ENCODE measurements around the gene FOXC2. TPM values are rescaled to one million over a fixed set of nuclear protein-coding genes. Genes with fewer than 3 reads are reported as not detected.

FOXC2 gene
- total and polyA plus RNA-seq, 4 experiments from 2014 or later = not detected

- POLR2A ChIA-PET (ENCODE audit: partially characterized antibody) = no interaction called here
- no peak for DNase-seq
- Histone ChIP-seq H3K36me3 (ENCODE audit: insufficient read depth, low read length) (peaks cover 7% of the 10 kb centered on the region), H3K27me3 (ENCODE audit: insufficient read depth, low read length) (no peaks in the 10 kb centered on the region), H3K4me1 (ENCODE audit: insufficient read depth, low read length) (peaks cover 4% of the 10 kb centered on the region), H3K9me3 (ENCODE audit: control insufficient read depth in 1 of 2, low read length in 2 of 2) (no peaks in the 10 kb centered on the region), H3K27ac (ENCODE audit: low read depth, low read length) (no peak overlapping the region), H3K4me3 (ENCODE audit: low read length in 2 of 2) (no peak overlapping the region)
- Mint-ChIP-seq H3K27me3 (no peaks in the 10 kb centered on the region), H3K4me3 (no peak overlapping the region), H3K27ac (no peak overlapping the region), H3K9me3 (no peaks in the 10 kb centered on the region), H3K4me1 (peaks cover 9 to 19% (median 16%) of the 10 kb centered on the region in 4 donors), H3K36me3 (peaks cover 36 to 55% of the 10 kb centered on the region in 2 donors)
- CTCF ChIA-PET (ENCODE audit: partially characterized antibody) = interaction anchor here (1.2 to 1.6 kb wide), 2 partner anchors 15 to 1087 kb away, joined by 3 read pairs; no protein-coding TSS in a partner anchor
- intact Hi-C loops (cut with micrococcal nuclease) = no loop called here
These were observed 17.3 kb upstream of the FOXC2 start for GRCh38 chr16:86549076-86549892.

- Mint-ChIP-seq H3K27me3 (no peaks in the 10 kb centered on the region), H3K27ac (no peak overlapping the region), H3K36me3 (peaks cover 31 to 50% of the 10 kb centered on the region in 2 donors), H3K9me3 (no peaks in the 10 kb centered on the region), H3K4me1 (peaks cover 12 to 24% (median 18%) of the 10 kb centered on the region in 4 donors), H3K4me3 (no peak overlapping the region)
- intact Hi-C loops (cut with micrococcal nuclease) = no loop called here
- Histone ChIP-seq H3K27ac (ENCODE audit: low read depth, low read length) (no peak overlapping the region), H3K27me3 (ENCODE audit: insufficient read depth, low read length) (no peaks in the 10 kb centered on the region), H3K36me3 (ENCODE audit: insufficient read depth, low read length) (peaks cover 7% of the 10 kb centered on the region), H3K4me1 (ENCODE audit: insufficient read depth, low read length) (peaks cover 7% of the 10 kb centered on the region), H3K4me3 (ENCODE audit: low read length in 2 of 2) (no peak overlapping the region), H3K9me3 (ENCODE audit: control insufficient read depth in 1 of 2, low read length in 2 of 2) (no peaks in the 10 kb centered on the region)
- DNase-seq = no peak
- ChIA-PET POLR2A (ENCODE audit: partially characterized antibody) (no interaction called here), CTCF (ENCODE audit: partially characterized antibody) (interaction anchor here (1.2 to 1.6 kb wide), 2 partner anchors 15 to 1087 kb away, joined by 3 read pairs; no protein-coding TSS in a partner anchor)
These were observed 16.8 kb upstream of the FOXC2 start for GRCh38 chr16:86549893-86550190.

GRCh38 chr16:86550281-86550680 lies 16.3 kb upstream of the FOXC2 start:
- Histone ChIP-seq H3K9me3 (ENCODE audit: control insufficient read depth in 1 of 2, low read length in 2 of 2) (no peaks in the 10 kb centered on the region), H3K27ac (ENCODE audit: low read depth, low read length) (no peak overlapping the region), H3K36me3 (ENCODE audit: insufficient read depth, low read length) (peaks cover 7% of the 10 kb centered on the region), H3K4me1 (ENCODE audit: insufficient read depth, low read length) (peaks cover 7% of the 10 kb centered on the region), H3K4me3 (ENCODE audit: low read length in 2 of 2) (no peak overlapping the region), H3K27me3 (ENCODE audit: insufficient read depth, low read length) (no peaks in the 10 kb centered on the region)
- no peak overlapping the region for H3K4me3 Mint-ChIP-seq
- no peak for DNase-seq
- no peak overlapping the region for H3K27ac Mint-ChIP-seq
- POLR2A ChIA-PET (ENCODE audit: partially characterized antibody) = interaction anchor here (0.9 kb wide), 1 partner anchor 11 kb away, joined by 3 read pairs; no protein-coding TSS in a partner anchor
- intact Hi-C loops (cut with micrococcal nuclease) = no loop called here
- no peaks in the 10 kb centered on the region for H3K27me3 Mint-ChIP-seq
- CTCF ChIA-PET (ENCODE audit: partially characterized antibody) = interaction anchor here (1.2 to 1.6 kb wide), 2 partner anchors 14 to 1086 kb away, joined by 3 read pairs; no protein-coding TSS in a partner anchor
- peaks cover 26 to 50% of the 10 kb centered on the region in 2 donors for H3K36me3 Mint-ChIP-seq
- peaks cover 0 to 2% (median 0%) of the 10 kb centered on the region in 8 donors for H3K9me3 Mint-ChIP-seq
- peaks cover 14 to 28% (median 19%) of the 10 kb centered on the region in 4 donors for H3K4me1 Mint-ChIP-seq

DNA sequence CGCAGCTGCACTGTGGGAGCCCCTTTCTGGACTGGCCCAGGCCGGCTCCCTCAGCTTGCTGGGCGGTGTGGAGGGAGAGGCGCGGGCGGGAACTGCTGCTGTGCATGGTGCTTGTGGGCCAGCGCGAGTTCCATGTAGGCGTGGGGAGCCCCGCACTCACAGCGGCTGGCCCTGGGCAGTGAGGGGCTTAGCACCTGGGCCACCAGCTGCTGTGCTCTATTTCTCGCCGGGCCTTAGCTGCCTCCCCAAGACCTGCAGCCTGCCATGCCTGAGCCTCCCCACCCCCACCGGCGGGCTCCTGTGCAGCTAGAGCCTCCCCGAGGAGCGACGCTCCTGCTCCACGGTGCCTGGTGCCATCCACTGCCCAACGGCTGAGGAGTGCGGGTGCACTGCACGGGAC lies 13.3 kb upstream of the FOXC2 start:
- no peak for DNase-seq
- no peaks in the 10 kb centered on the region for H3K27me3 ChIP-seq (ENCODE audit: insufficient read depth, low read length)
- H3K27ac Mint-ChIP-seq = peak overlapping the region in 2 of 7 donors; percentile 97 to 98
- intact Hi-C loops (cut with micrococcal nuclease) = no loop called here
- H3K9me3 Mint-ChIP-seq = peaks cover 0 to 2% (median 0%) of the 10 kb centered on the region in 8 donors
- POLR2A ChIA-PET (ENCODE audit: partially characterized antibody) = no interaction called here
- H3K36me3 Mint-ChIP-seq = peaks cover 10 to 24% of the 10 kb centered on the region in 2 donors
- H3K36me3 ChIP-seq (ENCODE audit: insufficient read depth, low read length) = peaks cover 4% of the 10 kb centered on the region
- H3K4me1 Mint-ChIP-seq = peaks cover 14 to 38% (median 23%) of the 10 kb centered on the region in 4 donors
- CTCF ChIA-PET (ENCODE audit: partially characterized antibody) = no interaction called here
- H3K4me1 ChIP-seq (ENCODE audit: insufficient read depth, low read length) = peaks cover 14% of the 10 kb centered on the region
- H3K27ac ChIP-seq (ENCODE audit: low read depth, low read length) = no peak overlapping the region
- no peak overlapping the region for H3K4me3 ChIP-seq (ENCODE audit: low read length in 2 of 2)
- H3K27me3 Mint-ChIP-seq = peaks cover 0 to 2% of the 10 kb centered on the region in 2 donors
- H3K4me3 Mint-ChIP-seq = peak overlapping the region in 4 of 8 donors; percentile 91 to 96 (median 94)
- no peaks in the 10 kb centered on the region for H3K9me3 ChIP-seq (ENCODE audit: control insufficient read depth in 1 of 2, low read length in 2 of 2)

DNA sequence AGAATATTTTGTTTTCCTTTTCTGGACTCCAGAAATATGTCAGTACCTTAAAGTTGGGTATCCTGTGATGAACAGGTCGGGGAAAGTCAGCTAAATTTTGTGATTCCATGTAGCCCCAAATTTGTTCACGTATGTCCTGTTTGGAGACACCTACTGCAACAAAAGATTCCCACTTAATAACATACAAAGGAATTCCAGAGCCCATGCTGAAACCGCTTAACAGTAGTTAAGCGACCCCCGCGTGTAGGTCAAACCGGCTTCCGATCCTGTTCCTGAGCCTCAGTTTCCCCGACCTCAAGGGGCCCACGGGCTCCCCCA lies 12.1 kb upstream of the FOXC2 start:
- Mint-ChIP-seq H3K36me3 (peaks cover 9 to 23% of the 10 kb centered on the region in 2 donors), H3K27ac (peak overlapping the region; percentile 95 to 99 (median 98)), H3K4me3 (peak overlapping the region; percentile 83 to 96 (median 93)), H3K9me3 (peaks cover 0 to 2% (median 0%) of the 10 kb centered on the region in 8 donors), H3K4me1 (peaks cover 14 to 38% (median 23%) of the 10 kb centered on the region in 4 donors), H3K27me3 (peaks cover 2 to 3% of the 10 kb centered on the region in 2 donors)
- H3K9me3 ChIP-seq (ENCODE audit: control insufficient read depth in 1 of 2, low read length in 2 of 2) = no peaks in the 10 kb centered on the region
- intact Hi-C loops (cut with micrococcal nuclease) = no loop called here
- ChIA-PET POLR2A (ENCODE audit: partially characterized antibody) (interaction anchor here (1.3 kb wide), 1 partner anchor 10 kb away, joined by 6 read pairs; no protein-coding TSS in a partner anchor), CTCF (ENCODE audit: partially characterized antibody) (interaction anchor here (1.6 kb wide), 1 partner anchor 10 kb away, joined by 5 read pairs; no protein-coding TSS in a partner anchor)
- peaks cover 14% of the 10 kb centered on the region for H3K4me1 ChIP-seq (ENCODE audit: insufficient read depth, low read length)
- peak overlapping the region; percentile 87 for H3K27ac ChIP-seq (ENCODE audit: low read depth, low read length)
- no peaks in the 10 kb centered on the region for H3K27me3 ChIP-seq (ENCODE audit: insufficient read depth, low read length)
- peak overlapping the region; percentile 53 to 87 for H3K4me3 ChIP-seq (ENCODE audit: low read length in 2 of 2)
- H3K36me3 ChIP-seq (ENCODE audit: insufficient read depth, low read length) = peaks cover 4% of the 10 kb centered on the region
- no peak for DNase-seq

DNA sequence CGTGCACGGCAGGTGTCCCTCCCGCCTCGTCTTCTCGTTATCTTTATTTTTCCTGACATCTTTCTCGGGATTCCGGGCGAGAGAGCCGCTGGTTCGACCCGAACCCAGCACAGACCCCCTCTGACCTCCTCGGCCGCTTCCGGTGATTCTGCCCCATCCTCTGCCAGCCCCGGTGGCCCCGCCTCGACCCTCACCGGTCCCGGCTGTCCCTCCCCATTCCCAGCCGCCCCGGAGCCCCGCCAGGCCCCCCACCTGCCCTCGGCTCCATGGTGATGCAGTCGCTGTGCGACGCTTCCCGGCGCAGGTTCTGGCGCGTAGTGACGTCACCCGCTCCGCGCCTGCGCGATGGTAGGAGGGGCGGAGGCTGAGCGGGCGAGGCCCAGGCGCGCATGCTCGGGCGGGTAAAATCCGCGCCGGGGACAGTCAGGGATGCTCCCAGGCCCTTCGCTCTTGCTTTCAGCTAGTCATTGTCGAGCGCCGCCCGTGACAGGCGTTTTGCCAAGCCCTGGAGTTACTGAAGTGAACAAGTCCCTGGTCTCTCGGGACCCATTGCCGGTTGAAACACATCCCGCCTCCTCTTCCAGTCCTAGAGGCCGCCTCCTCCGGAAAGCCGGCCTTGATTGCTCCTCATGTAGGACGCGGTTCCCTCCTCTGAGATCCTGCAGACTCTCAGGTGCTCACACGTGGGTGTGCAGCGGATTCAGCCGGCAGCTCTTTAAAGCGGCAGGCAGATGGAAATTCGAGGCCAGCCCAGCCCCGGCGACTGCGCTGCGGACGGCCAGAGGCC lies 11.5 kb upstream of the FOXC2 start, which contains the start of gene MTHFSD:
MTHFSD (minus strand) TSS at position 319 of the 787 bp plus-strand sequence; CDS start at position 268, 51 bp downstream.
- Histone ChIP-seq H3K4me3 (ENCODE audit: low read length in 2 of 2) (peak within 1 kb of the TSS; percentile 53 to 87), H3K27me3 (ENCODE audit: insufficient read depth, low read length) (no peaks in the 10 kb centered on the region), H3K27ac (ENCODE audit: low read depth, low read length) (peak within 1 kb of the TSS; percentile 87), H3K36me3 (ENCODE audit: insufficient read depth, low read length) (peaks cover 4% of the 10 kb centered on the region), H3K9me3 (ENCODE audit: control insufficient read depth in 1 of 2, low read length in 2 of 2) (no peaks in the 10 kb centered on the region), H3K4me1 (ENCODE audit: insufficient read depth, low read length) (peaks cover 14% of the 10 kb centered on the region)
- Mint-ChIP-seq H3K9me3 (peaks cover 0 to 2% (median 0%) of the 10 kb centered on the region in 8 donors), H3K4me3 (peak within 1 kb of the TSS; percentile 83 to 96 (median 93)), H3K27me3 (peaks cover 2 to 4% of the 10 kb centered on the region in 2 donors), H3K4me1 (peaks cover 14 to 38% (median 23%) of the 10 kb centered on the region in 4 donors), H3K27ac (peak within 1 kb of the TSS; percentile 95 to 99 (median 98)), H3K36me3 (peaks cover 9 to 23% of the 10 kb centered on the region in 2 donors)
- ChIA-PET POLR2A (ENCODE audit: partially characterized antibody) (interaction anchor here (0.9 to 1.3 kb wide), 2 partner anchors 9 to 839 kb away, joined by 3 to 6 read pairs; no protein-coding TSS in a partner anchor), CTCF (ENCODE audit: partially characterized antibody) (interaction anchor here (1.6 kb wide), 1 partner anchor 10 kb away, joined by 5 read pairs; no protein-coding TSS in a partner anchor)
- peak; percentile 89 to 98 (median 95) for DNase-seq
- intact Hi-C loops (cut with micrococcal nuclease) = no loop called here

Data from CD4-positive, alpha-beta memory T cell (primary cell).